T-helper 22 cell (primary cell): ENCODE measurements around the gene NDUFB10.
"Not testable (repeated sequence)": the region's sequence is repeated elsewhere in the genome, so short reads cannot be mapped to it uniquely, and the experiment has no call there.

ENCODE experiments used
- DNase-seq: peaks from one replicate; pipeline ENCODE4 v3.0.0-alpha.2; 2020; ENCODE audit warnings: low read depth

The NDUFB10 gene

DNA sequence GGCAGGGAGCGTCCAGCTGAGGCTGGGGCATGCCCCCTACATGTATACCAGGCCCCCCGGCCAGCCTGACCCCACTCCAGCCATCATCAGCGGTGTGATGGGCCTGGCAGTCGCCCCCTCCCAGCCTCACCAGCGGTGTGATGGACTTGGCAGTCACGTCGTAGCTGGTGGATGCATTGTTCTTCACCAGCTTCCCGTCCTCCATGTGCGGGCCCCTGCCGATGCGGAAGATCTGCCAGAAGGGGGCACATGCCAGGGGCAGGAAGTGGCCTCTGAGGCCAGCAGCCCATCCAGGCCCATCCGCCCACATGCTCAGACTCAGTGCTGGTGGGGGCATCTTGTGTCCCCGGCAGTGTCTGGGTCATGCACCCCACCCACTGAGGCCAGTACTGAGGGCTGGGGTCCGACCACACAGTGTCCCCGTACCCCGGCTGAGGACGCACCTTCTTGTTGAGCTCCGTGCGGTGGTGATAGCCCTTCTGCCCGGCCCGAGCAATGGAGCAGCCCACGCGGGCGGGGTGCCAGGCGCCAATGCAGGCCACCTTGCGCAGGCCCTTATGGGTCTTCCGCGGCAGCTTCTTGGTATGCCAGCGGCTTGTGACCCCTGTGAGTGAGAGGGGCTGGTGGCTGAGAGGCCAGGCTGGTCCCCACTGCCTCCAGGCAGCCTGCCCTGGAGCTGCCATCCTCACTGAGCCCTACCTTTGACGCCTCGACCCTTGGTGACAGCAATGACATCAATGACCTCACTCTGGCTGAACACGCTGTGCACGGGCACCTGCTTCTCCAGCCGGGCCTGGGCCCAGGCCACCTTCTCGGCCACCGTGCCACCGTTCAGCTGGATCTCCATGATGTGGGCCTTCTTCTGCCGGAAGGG is 12.6 kb upstream of the NDUFB10 start:
- no peak for DNase-seq

DNA sequence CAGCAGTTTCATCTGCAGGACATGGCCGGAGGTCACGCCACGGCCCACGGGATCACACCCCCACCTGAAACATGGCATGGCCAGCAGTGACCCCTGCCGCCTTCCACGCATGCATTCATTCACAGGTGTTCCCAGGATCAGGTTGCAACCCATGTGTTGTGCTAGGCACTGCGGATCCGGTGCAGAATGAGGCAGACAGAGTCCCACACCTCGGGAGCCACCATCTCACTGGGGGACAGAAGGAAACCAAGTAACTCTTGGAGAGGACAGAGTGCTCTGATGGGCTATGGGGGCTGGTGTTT is 12.0 kb upstream of the NDUFB10 start:
- DNase-seq: no peak

DNA sequence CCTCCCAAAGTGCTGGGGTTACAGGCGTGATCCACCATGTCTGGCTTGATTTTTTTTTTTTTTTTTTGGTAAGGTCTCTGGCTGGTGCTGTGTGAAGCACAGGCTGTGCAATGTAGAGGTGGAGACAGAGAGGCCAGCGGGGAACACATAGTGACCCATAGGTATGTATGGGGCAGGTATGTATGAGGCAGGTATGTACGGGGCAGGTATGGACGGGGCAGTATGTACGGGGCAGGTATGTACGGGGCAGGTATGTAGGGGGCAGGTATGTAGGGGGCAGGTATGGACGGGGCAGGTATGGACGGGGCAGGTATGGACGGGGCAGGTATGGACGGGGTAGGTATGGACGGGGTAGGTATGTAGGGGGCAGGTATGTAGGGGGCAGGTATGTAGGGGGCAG is 9.8 kb upstream of the NDUFB10 start:
- DNase-seq: no peak

DNA sequence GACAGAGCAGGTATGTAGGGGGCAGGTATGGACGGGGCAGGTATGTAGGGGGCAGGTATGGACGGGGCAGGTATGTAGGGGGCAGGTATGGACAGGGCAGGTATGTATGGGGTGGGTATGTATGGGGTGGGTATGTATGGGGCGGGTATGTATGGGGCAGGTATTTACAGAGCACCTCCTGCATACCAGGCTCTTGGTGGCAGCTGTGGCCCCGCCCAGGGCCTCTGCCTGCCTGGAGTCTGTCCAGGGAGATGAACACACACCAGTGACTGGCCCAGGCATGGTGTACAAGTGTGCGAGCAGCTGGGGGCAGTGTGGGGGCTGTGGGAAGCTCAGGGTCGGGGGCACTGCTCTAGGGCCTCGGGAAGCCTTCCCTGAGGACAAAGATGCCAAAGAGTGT is 9.3 kb upstream of the NDUFB10 start:
- no peak for DNase-seq

DNA sequence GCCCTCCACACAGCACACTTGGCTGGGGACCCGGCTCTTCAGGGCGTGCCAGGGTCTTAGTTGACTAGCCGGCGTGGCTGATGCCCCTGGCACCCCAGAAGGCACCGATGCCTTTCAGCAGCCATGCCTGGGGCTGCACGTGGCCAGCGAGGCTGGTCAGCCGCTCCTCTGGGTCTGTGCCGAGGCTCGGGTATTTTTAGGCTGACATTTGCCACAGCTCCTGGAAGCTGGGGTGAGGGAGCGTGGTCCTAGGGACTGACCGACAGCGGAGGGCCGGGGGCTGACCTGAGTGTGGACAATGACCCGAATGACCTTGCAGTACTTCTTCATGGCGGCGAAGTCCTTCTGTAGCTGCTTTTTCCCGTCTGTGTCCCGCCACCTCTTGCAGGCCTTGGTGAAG is 8.8 kb upstream of the NDUFB10 start:
- DNase-seq: no peak

DNA sequence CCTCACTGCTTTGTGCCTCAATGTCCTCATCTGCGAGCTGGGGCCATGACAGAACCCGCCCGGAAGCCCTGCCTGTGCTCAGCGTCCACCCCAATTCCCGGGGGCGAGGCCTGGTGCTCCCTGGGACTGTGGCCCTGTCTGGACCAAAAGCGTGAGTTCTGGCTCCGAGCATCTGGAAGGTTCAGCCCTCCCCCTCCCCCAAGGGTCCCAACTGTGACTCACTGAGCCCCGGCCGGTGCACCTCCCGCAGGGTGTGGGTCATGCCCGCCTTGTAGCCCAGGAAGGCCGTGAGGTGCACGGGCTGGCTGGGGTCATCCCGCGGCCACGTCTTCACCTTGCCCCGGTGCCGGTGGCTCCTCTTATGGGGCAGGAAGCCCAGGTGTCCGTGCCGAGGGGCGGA is 5.6 kb upstream of the NDUFB10 start:
- no peak for DNase-seq

DNA sequence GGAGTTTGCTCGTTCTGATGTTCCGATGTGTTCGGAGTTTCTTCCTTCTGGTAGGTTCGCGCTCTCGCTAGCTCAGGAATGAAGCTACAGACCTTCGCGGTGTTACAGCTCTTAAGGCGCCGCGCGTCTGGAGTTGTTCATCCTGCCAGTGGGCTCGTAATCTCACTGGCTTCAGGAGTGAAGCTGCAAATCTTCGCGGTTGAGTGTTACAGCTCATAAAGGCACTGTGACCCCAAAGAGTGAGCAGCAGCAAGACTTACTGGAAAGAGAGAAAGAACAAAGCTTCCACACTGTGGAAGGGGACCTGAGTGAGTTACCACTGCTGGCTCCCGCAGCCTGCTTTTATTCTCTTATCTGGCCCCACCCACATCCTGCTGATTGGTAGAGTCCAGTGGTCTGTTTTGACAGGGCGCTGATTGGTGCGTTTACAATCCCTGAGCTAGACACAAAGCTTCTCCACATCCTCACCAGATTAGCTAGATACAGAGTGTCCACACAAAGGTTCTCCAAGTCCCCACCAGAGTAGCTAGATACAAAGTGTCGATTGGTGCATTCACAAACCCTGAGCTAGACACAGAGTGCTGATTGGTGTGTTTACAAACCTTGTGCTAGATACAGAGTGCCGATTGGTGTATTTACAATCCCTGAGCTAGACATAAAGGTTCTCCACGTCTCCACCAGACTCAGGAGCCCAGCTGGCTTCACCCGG is 1.8 kb upstream of the NDUFB10 start:
- not testable (repeated sequence) for DNase-seq

DNA sequence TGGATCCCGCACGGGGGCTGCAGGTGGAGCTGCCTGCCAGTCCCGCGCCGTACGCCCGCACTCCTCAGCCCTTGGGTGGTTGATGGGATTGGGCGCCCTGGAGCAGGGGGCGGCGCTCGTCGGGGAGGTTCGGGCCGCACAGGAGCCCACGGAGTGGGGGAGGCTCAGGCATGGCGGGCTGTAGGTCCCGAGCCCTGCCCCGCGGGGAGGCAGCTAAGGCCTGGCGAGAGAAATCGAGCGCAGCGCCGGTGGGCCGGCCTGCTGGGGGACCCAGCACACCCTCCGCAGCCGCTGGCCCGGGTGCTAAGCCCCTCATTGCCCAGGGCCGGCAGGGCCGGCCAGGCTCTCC is 1.2 kb upstream of the NDUFB10 start:
- DNase-seq: not testable (repeated sequence)

DNA sequence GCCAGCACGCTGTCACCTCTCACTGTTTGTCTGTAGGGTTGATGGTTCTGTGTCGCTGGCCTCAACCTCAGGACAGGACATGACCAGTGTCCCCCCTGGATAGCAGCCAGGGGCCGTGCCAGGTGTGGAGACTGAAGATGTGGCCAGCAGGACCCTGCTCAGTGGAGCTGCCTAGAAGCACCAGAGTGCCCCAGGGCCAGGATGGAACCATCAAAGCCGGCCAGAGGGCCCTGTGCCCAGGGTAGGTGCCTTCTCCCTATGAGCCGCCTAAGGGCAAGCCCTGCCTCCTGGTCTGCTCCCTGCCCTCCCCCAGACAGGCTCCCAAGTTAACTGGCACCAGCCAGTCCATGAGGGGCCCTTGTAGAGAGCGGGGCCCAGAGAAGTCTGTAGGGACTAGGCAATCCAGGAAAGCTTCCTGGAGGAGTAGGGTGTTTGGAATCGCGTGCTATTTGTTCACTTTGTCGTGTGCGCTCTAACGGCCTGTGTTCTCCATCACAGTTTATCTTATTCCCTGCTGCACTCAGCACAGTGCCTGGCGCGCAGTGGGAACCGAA is 546 bp upstream of the NDUFB10 start:
- DNase-seq: no peak

DNA sequence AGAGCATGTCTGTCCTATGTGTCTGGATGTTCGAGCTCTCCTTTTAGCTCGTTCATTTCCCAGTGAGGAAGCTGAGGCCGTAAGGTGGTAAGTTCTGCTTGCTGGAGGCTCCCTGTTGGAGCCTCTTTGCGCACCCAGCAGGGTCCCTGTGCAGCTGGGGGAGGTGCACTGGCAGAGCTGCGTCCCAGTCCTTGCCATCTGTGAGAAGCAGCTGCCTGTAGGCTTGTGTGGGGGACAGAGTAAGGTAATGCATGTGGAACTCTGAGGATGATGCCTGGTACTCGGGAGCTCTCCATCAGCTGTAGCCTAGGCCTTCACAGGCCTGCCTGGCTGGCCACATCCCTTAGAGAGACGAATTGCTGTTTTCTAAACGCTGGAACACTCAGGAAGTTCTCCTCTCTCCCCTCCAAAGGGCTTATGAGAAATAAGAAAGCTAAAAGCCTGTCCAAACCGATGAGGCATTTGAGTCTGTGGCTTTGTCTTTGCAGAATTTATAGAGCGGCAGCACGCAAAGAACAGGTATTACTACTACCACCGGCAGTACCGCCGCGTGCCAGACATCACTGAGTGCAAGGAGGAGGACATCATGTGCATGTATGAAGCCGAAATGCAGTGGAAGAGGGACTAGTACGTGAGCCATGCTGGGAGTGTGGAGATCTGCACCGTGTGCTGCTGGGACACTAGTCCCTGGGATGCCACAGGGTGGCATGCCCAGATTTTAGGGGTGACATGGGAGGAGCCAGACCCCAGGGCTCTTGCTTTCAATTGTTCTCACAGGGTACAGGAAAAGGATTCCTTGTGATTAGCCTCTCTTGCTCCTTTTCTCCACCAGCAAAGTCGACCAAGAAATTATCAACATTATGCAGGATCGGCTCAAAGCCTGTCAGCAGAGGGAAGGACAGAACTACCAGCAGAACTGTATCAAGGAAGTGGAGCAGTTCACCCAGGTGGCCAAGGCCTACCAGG is 1.6 kb downstream of the NDUFB10 start:
- DNase-seq: no peak

DNA sequence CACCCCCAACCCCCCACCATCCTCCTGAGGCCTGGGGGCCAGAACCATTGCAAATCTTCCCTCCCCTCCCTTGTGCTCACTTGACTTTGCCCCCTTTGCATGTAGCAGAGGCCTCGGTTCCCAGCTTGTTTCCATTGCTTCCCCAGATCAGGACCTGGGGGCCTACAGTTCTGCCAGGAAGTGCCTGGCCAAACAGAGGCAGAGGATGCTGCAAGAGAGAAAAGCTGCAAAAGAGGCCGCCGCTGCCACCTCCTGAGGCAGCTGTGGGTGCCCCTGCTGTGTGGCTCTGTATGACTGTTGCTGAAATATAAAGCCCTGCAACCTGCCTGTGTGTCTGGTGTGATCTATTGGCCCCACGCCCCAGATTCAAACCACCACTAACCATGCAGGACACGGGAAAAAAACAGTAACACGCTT is 2.3 kb downstream of the NDUFB10 start:
- no peak for DNase-seq

DNA sequence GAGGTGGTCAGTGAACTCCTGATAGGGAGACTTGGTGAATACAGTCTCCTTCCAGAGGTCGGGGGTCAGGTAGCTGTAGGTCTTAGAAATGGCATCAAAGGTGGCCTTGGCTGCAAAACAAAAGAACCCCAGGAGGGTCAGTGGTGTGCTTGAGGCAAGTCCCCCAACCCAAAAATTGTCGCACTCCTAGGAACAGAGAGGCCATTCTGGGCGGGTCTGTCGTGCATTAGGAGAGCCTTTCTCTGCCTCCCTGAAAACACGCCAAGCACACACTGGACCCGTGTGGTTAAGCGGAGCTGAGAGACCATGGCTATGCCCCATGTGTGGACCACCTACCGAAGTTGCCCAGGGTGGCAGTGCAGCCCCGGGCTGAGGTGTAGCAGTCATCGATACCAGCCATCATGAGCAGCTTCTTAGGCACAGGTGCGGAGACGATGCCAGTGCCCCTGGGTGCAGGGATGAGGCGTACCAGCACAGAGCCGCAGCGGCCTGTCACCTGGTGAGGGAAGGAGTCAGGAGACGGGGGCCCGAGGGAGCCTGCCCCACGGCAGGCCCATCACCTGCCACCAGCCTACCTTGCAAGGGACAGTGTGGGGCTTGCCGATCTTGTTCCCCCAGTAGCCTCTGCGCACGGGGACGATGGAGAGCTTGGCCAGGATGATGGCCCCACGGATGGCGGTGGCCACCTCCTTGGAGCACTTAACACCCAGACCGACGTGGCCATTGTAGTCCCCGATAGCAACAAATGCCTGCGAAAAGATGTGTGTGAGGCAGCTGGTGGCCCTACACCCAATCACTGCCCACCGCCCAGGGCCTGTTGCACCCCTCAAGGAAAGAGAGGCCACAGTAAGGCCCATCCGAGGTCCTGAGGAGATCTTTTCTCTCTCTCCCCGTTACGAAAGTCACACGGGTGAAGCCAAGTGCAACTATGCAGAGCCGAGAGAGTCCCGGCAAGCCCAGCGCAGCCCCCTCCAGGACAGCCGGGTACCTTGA is 3.1 kb downstream of the NDUFB10 start:
- DNase-seq: not testable (repeated sequence)

DNA sequence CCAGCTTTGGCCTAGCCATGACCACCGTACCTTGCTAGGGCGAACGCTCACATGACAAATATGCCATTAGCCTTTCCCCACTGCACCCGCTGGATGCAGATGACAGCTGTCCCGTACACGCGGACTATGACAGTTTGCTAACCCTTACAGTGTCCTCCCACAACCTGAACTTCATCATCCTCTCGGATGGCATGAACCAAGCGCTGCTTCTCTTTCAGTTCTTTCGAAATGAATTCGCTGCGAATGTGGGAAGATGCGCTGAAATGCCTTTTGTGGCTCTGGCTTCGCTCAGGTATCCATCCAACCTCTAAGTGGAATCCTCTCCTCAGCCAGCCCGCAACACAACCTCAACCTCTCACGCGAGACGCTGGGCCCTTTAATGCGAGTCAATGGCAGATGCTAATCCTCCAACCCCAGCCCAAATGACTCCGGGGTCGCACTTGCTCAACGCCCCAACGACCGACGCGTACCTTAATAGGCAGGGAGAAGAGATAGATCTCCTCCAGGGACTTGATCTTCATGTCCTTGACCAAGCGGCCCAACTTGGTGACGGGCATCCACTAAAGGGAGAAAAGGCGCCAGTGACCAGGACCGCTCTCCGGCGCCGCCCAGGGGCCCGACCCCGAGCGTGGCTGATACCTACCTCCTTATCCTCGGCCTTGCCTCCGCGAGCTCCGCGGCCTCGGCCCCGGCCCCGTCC is 4.6 kb downstream of the NDUFB10 start:
- no peak for DNase-seq

DNA sequence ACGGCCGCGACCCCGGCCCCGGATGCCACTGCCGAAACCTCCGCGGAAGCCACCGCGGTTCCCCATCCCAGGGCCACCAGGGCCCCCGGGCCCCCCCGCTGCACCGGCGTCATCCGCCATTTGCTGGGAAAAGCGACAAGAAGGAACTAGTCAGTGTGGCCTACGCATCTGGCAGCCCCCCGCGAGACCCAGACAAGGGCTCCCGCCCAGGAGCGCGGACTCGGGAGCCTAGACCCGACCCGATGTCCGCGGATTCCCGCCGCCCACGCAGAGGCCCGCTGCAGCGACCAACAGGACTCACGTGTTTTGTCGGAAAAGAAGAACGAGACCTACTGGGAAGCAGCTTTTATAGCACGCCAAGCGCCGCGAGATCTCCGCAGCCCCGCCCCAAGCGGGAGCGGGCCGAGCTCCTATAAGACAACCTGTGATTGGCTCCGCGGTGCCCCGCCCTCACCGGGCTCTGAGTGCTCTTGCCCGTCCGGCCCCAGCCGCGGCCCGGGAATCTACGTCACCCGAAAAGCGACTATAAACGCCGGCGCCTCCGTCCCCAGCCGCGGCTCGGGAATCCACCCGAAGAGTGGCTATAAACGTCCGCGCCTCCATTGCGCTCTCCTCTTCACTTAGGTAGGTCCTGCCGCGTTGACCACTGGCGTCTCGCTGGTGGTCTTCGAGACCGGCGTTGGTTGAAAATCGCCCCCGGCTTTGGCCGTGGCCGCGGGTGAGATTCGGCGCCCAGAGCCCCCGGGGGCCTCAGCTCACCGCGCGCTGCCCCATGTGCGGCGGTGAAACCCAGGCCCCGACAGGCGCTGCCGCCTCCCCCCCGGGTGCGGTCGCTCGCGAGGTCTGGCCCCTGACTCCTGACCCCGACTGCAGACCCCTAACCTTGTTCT is 5.4 kb downstream of the NDUFB10 start, which contains the start of gene RPS2:
Gene RPS2 (minus strand): TSS at position 321 of the 890 bp plus-strand sequence. CDS start 201 bp downstream, at position 120.
- peak; percentile 100 for DNase-seq

DNA sequence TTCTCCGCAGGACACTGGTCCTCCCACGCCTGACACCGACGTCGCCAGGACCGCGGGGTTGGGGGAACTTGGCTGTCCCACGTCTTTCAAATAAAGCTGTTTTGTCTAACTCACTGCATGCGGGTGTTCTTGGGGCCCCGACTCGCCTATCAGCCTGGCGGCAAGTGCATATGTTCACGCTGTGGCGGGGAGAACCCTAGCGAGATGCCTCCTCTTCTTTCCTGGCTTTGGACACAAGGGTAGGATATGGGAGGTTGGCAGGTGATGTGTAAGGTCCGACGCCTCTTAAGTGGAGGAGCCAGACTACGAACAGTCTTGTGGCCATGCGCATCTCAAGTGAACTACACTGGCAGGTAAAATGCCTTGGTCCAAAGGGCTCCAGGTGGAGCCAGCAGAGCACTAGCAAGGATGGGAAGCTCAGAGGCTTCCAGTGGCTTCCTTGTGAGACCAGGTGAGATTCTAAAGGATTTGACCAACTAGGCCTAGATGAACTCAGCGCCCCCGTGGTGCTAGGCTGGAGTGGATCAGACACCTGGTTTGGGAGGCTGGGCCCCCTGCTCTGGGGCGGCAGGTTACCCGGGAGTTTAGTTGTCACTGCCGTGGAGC is 6.2 kb downstream of the NDUFB10 start:
- DNase-seq: no peak

DNA sequence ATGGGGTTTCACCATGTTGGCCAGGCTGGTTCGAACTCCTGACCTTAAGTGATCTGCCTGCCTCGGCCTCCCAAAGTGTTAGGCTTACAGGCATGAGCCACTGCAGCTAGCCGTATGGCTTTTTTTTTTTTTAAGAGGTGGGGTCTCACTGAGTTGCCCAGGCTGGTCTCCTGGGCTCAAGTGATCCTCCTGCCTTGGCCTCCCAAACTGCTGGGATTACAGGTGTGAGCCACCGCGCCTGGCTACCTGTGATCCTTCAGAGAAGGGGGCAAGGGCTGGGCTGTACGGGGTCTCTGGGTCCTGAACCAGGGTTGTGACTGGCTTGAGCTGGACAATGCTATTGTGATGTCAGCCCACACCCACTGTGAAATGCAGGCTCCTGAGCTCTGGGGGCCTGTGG is 7.1 kb downstream of the NDUFB10 start, which contains the start of gene RNF151:
Gene RNF151 (plus strand): TSS at position 397 of the 400 bp plus-strand sequence. CDS start 26 bp downstream, outside the sequence.
- DNase-seq: no peak

DNA sequence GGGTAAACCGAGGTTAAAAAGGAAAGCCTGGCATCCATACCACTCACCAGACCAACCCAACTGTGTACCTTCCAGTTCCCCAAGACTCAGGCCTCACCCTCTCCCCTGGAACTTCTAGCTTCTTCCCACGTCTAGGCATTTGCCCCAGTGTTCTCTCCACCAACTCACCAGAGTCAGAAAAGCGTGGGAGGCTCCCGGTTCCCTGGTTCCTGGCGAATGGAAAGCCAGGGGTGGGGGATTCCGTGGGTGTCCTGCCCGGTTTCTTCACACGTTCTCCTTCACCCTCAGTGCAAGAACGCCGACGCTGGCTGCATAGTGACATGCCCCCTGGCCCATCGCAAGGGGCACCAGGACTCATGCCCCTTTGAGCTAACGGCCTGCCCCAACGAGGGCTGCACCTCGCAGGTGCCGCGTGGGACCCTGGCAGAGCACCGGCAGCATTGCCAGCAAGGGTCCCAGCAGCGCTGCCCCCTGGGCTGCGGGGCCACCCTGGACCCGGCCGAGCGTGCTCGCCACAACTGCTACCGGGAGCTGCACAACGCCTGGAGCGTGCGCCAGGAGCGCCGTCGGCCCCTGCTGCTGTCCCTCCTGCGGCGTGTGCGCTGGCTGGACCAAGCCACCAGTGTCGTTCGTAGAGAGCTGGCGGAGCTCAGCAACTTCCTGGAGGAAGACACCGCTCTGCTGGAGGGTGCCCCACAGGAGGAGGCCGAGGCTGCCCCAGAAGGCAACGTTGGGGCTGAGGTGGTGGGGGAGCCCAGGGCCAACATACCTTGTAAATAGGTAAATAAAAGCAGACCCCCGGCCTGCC is 9.0 kb downstream of the NDUFB10 start:
- DNase-seq: no peak
